Measurements from ENCODE around the gene PARM1.

Gene PARM1

DNA sequence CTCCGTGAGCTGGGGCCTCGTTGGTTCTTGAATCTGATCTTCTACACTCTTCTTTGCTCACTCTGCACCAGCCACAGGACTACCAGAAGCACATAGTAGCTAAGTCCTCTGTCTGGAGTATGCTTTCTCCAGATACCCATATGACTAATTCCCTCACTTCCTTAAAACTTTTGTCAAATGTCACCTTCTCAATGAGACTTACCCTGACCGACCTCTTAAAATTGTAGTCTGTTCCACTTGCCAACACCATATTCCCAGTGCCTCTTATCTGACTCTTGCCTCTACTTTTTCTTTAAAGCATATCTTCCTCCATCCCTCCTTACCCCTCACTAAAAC lies 10.0 kb downstream of the PARM1 start:
- DNase-seq, result no peak

DNA sequence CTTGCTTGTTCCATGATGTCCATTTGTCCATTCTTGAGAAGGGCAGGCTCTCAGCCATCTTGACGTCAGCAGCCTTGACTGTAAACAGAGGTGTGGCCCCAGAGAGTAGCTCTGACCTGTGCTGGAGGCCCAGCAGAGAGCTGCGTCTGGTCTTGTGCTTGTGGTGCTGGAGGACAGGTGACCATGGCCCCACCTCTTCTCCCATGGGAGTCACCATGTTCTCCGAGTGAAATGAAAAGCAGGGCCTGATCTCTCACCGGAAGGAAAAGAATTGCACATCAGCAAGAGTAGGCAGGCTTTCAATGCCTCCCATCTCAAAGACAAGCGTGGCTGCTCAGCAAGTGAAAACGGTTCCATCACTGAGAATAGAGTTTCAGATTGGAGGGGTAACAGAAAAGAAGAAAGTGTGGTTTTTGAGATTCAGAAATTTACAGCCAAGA lies 11.5 kb downstream of the PARM1 start:
- DNase-seq, result no peak

GRCh38 chr4:74946196-74946595 lies 13.3 kb downstream of the PARM1 start:
- no peak for DNase-seq

DNA sequence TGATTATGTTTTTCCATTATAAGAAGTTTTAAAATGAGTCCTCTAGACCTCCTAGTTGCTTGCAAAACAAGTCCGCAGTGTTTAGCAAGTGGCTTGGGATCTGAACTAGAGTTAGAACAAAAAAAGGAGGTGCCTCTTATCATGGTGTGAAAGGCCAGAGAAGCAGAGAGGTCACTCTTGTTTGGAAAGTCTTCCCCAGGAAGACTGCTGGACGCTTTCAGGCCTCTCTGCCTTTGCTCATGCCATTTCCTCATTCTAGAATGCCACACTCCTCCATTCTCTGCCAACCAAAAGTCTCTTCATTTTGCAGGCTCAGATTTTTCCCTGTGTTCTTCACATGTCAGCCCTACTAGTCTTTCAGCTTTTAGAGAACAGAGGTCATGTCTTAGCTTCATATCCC lies 14.9 kb downstream of the PARM1 start:
- DNase-seq, result no peak

DNA sequence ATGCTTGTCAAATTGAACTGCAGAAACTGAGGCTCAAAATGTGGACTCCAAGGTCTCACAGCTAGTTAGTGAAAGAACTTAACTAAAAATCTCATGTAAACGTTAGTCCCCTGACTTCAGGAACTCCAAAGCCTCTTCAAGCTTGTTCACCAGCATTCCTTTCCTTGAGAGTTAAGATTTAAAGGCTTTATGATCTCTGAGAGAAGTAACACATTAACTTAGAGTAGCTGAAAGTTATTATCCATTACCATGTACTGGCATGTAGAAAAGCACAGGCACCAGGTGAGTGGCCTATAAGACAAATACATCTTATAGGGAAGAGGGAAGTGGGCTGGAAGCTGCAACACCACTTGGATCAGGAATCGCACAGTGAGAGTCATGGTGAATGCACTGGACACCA lies 15.3 kb downstream of the PARM1 start:
- DNase-seq, result no peak

DNA sequence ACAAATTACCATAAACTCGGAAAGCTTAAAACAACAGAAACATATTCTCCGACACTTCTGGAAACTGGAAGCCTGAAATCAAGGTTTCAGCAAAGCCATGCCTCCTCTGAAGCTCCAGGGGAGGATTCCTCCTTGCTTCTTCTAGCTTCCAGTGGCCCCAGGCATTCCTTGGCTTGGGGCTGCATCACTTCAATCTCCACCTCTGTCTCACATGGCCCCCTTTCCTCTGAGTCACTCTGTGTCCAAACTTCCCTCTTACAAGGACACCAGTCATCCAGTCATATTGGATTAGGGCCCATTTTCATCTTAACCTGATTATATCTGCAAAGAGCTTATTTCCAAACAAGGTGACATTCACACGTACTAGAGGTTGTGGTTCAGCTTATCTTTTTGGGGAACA lies 17.3 kb downstream of the PARM1 start:
- DNase-seq, result no peak

- DNase-seq, result no peak
These were observed 18.0 kb downstream of the PARM1 start for GRCh38 chr4:74950882-74951281.

DNA sequence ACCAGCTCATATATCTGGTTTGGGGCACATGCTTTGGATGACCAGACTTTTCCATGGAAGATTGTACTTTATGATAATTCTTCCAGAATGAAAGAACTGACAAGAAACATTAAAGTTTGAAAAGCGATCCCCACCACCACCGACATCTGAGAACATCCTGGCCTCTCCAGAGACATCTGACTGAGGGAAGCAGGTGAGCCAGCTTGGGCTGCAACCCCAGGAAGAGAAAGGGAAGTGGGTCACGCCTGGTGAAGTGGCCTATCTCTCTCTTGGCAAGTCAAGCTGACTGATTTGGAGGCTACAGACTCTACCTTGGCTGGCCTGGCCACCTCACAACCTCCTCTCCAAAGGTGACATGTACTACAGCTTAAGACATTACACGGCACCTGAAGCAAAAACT lies 20.7 kb downstream of the PARM1 start:
- DNase-seq, result no peak

GRCh38 chr4:74958881-74959280 lies 26.0 kb downstream of the PARM1 start:
- no peak for DNase-seq

DNA sequence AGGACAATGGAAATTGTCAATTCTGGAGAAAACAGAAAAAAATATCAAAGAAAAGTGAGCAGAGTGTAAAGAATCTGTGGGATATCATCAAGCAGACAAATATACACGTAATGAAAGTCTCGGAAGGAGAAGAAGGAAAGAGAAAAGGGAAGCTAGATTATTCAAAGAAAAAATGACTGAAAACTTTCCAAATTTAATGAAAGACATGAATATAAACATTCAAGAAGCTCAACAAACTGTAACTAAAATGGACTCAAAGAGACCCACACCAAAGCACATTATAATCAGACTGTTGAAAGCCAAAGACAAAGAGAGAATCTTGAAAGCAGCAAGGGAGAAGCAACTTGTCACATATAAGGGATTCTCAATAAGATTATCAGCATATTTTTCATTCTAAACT lies 28.3 kb downstream of the PARM1 start:
- DNase-seq, result no peak

GRCh38 chr4:74962584-74962983 lies 29.7 kb downstream of the PARM1 start:
- no peak for DNase-seq

- no peak for DNase-seq
These were observed 31.4 kb downstream of the PARM1 start for GRCh38 chr4:74964311-74964710.

DNA sequence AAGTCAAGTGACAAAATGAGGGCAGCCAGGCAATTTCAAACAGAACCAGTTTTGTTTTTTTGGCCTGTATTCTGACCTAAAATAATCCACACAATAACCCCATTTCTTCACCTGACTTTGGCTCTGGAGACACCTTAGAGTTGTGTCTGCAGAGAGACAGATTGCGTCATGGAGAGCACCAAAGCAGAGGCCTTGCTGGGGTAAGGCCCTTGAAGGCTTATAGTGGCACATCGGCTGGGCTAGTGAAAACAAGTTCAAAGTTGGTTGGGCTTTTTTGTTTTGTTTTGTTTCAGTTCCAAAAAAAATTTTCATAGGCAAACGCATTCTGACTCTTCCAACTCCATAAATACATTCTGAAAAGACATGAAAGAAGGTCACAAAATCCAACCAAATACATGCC lies 34.4 kb downstream of the PARM1 start:
- no peak for DNase-seq

DNA sequence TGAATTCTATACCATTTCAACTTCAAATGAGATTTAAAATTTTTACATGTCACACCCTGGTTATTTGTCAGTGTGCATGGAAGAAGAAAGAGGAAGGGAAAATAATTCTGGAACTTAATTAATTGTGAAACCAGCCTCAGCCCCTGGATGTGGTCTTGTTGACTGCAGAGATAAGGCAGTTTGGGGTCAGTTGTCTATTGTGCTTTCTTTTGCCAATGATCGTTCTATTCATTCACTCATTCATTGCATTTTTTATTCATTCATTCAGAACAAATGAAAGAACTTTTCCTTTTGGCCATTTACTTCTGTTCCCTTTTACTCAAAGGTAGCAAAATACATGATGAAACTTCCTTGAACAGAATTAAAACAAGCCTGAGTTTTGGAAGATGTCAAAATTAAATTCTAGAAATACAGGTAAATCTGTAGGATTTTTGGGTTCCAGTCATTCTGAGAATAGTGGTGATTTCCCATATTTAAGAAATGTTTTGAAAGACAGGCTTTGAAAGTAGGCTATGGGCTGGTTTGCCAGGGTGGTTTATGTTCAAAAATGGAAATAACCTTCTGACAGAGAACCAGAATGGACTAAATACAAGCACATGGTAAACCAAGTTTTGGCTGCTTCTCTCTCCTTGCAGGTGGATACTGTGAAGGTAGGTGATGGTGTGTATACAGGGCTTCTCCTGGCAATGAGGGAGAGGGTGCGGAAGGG lies 35.7 kb downstream of the PARM1 start:
- no peak for DNase-seq

GRCh38 chr4:74969507-74970474 lies 36.9 kb downstream of the PARM1 start:
- DNase-seq, result no peak

- DNase-seq, result no peak
These were observed 37.7 kb downstream of the PARM1 start for GRCh38 chr4:74970577-74970976.

DNA sequence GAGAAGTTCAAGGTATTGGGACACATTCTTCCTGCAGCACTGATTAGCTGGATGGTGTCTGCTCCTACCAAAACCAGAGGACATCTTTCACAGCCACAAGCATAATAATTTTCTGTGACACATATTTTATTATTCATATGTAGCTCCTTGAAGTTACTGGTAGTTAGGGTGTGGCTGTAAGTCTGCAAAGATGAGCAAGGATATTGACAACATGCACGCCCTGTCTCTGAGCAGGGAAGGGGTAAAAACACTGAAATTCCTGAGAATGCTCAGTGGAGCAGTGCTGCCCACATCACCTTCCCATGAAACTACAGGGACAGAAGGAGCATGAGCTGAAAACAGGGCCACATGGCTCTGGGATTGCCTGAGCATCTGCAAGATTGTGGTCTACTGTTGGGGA lies 38.9 kb downstream of the PARM1 start:
- no peak for DNase-seq

DNA sequence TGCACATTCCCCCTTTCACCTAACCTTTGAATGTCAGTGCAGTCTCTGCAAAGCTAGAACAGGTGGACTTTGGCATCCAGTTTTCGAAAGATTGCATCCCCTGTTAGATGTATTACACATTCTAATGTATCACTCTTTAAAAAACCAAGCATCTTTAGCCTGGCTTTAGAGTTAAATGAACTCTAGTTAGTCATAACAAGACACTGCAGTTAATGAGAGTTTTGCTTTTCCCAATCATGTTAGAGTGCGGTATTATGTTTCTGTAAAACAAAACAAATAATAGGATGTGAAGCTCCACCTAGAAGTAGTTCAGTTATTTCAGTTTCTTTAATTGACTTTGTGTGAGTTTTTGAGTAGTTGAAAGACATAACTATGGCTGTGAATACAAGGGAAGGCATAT lies 42.2 kb downstream of the PARM1 start:
- DNase-seq, result no peak

DNA sequence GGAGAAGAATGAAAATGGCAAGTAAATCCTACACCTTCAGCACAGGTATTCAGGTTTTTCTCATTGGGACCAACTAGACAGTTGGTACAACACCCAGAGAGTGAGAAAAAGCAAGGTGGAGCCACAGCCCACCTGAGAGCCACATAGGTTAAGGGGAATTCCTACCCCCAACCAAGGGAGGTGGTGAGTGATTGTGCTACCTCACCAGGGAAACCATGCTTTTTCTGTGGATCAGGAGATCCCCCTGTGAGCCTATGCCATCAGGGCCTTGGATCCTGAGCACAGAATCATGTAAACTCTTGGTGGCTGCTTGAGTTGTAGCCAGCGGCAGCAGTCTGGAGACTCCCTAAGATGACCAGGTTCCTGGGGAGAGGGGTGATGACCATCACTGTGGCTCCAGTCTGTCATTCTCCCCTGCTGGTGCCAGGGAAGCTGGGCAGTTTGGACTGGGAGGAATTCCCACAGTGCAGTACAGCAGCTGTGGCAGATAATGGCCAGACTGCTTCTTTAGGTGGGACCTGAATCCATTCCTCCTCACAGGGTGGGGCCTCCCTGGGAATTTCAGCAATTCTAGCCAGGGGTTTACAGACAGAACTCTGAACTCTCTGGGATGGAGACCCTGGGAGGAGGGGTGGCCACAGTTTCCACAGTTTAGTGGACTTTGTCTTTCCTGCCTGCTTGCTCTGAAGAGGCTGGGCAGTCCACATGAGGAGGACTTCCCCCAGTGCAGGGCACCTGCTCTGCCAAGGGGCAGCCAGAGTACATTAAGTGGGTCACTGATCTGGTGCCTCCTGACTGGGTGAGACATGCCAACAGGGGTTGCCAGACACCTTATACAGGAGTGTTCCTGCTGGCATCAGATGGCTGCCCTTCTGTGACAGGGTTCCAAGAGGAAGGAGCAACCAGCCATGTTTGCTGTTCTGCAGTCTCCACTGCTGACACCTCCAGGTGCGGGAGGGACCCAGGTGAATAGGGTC lies 43.2 kb downstream of the PARM1 start:
- no peak for DNase-seq

- DNase-seq, result no peak
These were observed 49.8 kb downstream of the PARM1 start for GRCh38 chr4:74982546-74983252.

DNA sequence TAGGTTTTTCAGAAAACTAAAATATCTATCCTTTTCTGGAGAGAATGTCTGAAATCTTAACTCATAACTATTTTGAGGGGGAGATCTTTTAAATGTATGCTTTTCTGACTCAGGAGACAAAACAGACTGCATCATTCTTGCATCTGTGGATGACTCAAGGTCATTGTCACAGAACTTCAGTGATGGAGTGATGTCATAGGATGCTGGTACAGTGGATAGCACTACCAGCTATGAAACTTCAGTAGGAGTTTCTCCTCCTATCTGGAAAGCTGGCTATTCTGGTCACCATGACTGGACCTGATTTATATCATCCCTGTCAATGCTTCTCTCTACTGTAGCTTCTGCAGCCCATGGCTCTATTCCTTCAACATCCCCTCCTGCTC lies 50.3 kb downstream of the PARM1 start:
- no peak for DNase-seq

DNA sequence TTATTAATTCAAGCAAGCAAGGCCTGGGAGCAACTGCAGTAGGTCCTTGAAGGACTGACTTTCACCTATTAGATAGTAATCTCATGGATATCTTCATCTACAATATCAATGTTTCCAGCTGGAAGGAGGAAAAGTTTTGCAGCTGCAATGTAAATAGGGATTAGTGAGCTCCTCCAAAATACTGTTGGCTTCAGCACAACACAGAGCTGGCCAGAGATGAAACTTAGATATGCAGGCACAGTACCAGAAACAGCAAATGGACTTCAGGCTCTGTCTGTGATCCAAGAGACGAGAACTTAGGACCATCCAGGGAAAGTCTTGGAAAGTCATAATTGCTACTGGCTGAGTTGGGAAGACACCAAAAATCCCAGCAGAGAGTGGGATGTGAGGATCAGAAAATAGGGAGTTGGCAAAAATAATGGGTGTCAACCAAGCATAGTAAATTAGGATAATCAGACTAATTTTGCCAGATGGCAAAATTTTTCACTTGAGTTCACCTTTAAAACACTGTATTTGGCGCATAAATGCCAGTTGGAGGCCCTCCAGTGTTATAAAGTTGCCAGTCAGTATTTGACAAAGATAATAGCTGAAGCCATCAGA lies 57.5 kb downstream of the PARM1 start:
- DNase-seq, result no peak

Measured in NCI-H2227 treated with DMSO at 0.1 percent for 48 hours (cell line).